Stimulated activated CD4-positive, alpha-beta T cell treated with anti-CD3 and anti-CD28 coated beads, Interleukin-1b, Interleukin-23, amount 100 ng/mL, for 1 hour (primary cell): Measurements from ENCODE around the gene CHRNA9.

Experiments used
- DNase-seq, 2 donors: peaks; one replicate each; pipeline ENCODE4 v3.0.0-alpha.2; 2020; ENCODE audit warnings: low read depth in 2 of 2

The CHRNA9 gene

GRCh38 chr4:40337051-40337450, 1.9 kb downstream of the CHRNA9 start:
- no peak for DNase-seq

DNA sequence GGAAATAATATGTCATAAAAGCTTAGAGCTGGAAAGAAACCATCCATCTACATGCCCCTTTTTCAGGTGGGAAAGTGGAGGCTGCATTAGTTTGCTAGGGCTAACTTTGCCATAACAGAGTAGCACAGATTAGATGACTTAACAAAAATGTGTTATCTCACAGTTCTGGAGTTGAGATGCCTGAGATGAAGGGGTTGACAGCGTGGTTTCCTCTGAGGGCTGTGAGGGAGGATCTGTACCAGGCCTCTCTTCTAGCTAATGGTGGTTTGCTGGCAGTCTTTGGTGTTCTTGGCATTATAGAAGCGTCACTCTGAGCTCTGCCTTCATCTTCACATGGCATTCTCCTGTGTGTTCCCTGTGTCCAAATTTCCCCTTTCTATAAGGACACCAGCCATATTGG, 2.4 kb downstream of the CHRNA9 start:
- DNase-seq = no peak

- DNase-seq = no peak
These were observed 4.9 kb downstream of the CHRNA9 start for GRCh38 chr4:40340030-40340429.

DNA sequence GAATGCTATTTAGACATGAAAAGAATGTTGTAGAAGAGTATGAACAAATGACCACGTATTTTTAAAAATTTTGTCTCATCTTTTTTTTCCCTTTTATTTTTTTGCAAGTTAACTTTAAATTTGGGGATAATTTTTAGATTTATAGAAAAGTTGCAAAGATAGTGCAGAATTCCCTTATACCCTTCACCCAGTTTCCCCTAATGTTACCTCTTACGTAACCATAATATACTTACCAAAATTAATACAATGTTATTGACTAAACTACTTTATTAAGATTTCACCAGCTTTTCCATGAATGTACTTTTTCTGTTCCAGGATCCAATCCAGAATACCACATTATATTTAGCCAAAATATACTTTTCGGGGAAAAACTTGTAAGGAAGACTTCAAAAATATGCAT, 12.3 kb downstream of the CHRNA9 start:
- DNase-seq = no peak

DNA sequence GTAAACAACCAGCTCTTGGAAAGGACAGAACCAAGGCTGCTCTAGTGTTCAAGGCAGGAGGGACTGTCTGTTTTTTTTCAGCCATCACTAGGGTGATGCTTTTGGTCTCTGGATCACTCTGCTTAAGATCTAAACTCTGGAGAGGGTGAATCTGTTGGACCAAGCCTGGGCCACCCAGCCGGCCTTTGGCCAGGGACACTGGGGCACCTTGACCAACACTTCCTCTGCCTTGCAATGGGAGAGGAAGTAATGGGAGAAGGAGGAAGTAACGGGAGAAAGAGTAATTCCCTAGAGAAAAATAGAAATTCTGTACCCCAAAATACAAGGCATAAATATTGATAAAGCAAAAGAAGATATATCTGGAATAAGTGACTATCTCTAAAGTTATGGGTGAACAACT, 12.9 kb downstream of the CHRNA9 start:
- DNase-seq = no peak

- no peak for DNase-seq
These were observed 14.5 kb downstream of the CHRNA9 start for GRCh38 chr4:40349561-40350198.

DNA sequence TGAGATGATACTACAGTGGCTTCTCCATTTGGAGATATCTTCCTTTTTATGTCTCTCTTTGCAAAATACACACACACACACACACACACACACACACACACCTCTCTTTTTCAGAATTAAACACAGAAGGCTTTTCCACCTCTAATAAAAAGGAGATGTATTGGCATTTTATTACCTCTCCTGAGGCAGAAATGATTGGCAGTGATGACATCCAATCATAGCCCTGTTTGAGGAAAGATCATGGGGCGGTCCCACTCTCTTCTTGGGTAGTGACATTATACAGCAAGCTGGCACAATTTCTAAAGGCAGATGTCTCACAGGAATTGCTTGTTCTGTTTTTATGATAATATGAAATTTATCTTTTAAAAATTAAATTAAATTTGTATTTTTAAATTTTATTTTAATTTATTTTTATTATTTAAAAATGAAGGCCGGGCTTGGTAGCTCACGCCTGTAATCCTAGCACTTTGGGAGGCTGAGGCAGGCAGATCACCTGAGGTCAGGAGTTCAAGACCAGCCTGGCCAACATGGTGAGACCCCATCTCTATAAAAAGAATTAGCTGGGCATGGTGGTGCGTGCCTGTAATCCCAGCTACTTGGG, 15.6 kb downstream of the CHRNA9 start:
- no peak for DNase-seq

- DNase-seq = no peak
These were observed 19.0 kb downstream of the CHRNA9 start for GRCh38 chr4:40354158-40354557.

DNA sequence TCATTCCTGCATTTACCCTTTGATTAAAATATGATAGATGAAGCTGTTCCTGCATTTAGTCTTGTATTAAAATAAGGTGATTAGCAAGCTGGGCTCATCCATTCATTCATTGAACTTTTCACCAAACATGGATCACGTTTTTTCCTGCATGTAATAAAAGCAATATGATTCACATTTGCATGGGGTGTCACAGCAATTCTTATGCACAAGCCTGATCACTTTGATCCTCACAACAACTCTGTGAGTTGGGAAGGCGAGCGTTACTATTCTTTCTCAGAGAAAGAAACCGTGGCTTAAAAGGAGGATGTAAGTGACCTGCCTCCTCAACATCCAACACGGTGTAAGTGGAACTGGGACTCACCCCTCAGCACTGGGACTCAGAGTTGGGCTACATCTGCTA, 20.0 kb downstream of the CHRNA9 start:
- no peak for DNase-seq

DNA sequence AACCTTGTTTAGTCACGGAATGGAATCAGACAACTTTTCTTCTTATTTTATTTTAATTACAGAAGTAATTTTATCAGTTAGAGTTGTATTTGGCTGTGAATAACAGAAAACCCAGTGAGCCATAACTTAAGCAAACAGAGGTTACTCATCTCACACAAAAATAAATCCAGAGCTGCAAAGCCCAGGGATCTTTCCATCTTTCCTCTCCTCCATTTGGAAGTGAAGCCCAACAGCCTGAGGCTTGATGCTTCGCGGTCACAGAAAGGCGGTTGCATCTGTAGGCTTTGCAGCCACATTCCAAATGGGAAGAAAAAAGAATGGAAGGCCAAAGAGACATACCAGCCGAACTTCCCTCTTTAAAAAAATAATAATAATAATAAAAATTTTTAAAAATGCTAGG, 22.6 kb downstream of the CHRNA9 start:
- DNase-seq = no peak

- no peak for DNase-seq
These were observed 26.2 kb downstream of the CHRNA9 start for GRCh38 chr4:40361338-40361737.

DNA sequence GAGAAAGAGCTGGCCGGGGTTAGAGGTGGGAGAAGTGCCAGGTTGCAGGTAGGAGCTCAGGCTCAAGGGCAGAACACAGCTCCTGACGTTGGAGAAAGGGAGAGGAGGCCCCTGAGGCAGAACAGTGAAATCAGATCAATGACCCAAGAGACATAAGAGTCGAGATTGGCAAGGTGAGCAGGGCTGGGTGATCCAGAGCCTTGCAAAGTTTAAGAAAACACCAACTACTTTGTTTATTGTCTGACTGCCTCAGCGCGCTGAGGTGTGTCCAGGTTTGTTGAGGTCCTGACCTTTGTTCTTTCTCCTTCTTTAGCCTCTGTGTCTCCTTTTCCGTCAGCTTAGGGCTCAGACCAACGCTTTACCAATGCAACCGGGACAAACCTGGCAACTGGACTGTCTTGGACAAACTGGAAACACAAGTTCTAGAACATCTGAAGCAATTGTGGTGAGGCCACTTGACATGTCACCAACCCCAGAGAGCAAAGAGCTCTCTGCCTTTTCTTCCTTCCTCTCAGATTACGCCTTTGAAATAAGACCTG, 28.3 kb downstream of the CHRNA9 start:
- no peak for DNase-seq

GRCh38 chr4:40363945-40364344, 28.8 kb downstream of the CHRNA9 start:
- DNase-seq = no peak

- DNase-seq = no peak
These were observed 30.6 kb downstream of the CHRNA9 start for GRCh38 chr4:40365766-40366165.

DNA sequence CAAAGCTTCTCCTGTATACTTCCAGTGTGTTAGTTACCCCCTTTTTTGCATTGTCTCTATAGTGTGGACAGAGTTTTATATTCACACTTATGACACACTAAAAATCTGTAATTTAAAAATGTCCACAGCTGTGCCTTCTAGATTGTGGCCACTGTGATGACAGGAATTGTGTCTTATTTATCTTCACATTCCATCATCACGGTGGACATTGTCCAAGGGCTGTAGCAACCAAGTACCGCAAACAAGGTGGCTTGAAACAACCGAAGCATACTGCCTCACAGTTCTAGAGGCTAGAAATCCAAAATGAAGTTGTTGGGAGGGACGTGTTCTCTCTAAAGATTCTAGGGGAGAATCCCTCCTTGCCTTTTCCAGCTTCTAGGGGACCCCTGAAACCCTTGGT, 32.3 kb downstream of the CHRNA9 start:
- DNase-seq = no peak

- DNase-seq = no peak
These were observed 34.5 kb downstream of the CHRNA9 start for GRCh38 chr4:40369437-40370274.

DNA sequence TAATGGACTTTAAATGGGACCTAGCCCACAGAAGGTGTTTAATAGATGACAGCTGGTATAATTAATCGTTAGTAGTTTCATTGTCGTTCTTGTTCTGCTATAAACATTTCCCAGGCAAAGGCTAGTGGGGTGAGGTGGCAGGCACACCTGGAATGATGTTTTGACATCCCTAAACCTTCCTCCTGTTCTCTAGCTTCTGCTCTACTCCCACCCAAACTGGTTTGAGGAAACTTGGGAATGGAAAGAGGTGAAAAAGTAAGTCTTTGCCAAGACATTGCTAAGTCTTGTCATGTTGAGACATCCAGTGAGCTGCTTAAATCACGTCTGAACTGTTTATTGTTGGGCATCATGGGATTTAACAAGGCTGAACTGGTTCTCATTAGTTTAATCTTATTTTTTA, 37.5 kb downstream of the CHRNA9 start:
- no peak for DNase-seq

DNA sequence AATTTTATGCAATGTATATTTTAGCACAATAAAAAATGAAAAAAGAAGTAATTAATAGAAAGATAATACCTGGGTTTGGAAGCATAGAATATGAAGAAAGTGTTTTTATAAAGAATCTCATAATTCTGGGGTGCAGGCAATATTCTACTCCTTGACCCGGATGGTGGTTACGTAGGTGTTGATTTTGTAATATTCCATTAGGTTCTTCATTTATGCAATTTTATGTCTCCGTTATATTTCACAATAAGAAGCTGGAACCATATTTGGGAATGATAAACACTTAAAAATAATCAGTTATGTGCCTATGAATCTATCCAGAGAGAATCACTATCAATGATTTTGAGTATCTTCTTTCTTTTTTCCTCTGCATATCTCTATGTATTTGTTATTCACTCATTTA, 38.5 kb downstream of the CHRNA9 start:
- no peak for DNase-seq

DNA sequence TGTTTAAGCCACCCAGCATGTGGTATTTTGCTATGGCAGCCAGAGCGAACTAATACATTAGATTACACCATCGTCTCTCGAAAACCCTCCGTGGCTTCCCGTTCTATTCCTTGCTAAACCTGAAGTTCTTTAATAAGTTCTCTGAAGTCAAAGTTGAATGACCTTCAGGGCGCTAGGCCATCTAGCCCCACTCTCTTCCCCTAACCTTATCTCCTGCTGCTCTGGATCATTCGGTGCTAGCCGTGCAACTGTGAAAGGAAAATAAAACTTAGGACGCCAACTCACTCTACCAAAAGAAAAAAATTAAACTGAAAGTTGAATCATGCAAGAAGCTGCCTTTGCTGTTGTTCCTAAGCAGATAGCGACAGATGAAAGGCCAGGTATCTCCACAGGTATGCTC, 40.0 kb downstream of the CHRNA9 start:
- no peak for DNase-seq

- no peak for DNase-seq
These were observed 40.5 kb downstream of the CHRNA9 start for GRCh38 chr4:40375620-40376019.

DNA sequence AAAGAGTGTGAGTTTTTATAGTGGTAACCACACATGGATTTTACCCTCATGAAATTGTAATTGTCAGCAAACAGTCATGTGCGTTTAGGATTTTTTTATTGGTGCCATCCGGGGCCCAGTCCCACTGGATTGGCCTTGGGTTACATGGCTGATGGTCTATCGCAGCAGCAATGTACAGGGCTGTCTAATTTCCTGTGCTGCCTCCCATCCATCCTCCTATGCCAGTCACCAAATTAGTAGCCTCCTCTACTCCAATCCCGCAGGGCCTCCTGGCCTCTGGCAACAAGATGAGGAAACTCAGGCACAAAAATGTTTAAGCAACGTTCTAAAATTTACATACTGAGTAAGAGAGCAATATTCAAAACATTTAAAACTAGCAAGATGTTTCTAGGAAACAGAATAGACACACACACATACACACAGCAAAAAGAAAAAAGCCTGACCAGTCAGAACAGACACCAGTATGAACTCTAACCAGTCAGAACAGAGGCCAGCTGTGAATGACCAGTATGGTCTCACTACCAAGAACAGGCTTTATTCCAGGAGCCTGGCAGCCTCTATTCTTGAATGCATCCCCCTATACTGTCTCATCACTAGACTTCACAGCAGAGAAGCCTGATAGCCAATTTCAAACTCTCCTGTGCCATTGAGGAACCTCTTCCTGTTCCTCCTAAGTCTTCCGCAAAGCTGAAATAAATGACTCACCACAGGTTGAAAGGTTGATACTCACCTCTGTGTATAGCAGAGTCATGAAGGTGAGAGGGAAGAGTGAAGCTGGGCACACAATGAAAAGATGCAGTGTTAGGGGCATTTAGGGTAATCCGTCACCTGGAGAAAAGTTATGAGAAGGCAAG, 42.6 kb downstream of the CHRNA9 start:
- no peak for DNase-seq

DNA sequence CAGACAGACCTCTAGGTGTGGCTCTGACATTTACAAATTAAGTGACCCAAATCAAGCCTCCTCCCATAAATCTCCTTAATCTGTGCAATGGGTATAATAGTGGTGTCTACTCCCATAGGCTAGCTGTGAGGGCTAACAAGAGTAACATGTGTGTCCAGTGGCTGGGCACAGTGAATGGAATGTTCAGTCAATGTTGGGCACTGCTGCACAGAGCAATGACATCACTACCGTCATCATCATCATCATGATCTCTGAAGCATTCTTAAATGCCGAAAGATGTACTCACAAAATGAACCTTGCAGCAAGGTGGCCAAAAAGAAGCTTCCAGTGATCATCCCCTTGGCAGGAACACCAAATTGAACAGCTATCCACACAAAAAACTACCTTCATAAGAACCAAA, 43.5 kb downstream of the CHRNA9 start:
- no peak for DNase-seq
